DND-41 (cell line): ENCODE results near the gene GRM5.

ENCODE experiments used
- EZH2 ChIP-seq: IDR thresholded peaks from 3 replicates; pipeline ENCODE4 v1.6.1; 2012; ENCODE audit warnings: borderline replicate concordance, low read depth, mild to moderate bottlenecking, moderate library complexity, low read length, inconsistent platforms; ENCODE audit not compliant: severe bottlenecking
- TF ChIP-seq, protein P1 (sequence below): IDR thresholded peaks from 2 replicates; pipeline ENCODE4 v1.5.1; 2012; ENCODE audit warnings: borderline replicate concordance, low read length, moderate library complexity, mild to moderate bottlenecking; ENCODE audit not compliant: poor library complexity, severe bottlenecking; ENCODE audit errors: extremely low read depth

DNA sequence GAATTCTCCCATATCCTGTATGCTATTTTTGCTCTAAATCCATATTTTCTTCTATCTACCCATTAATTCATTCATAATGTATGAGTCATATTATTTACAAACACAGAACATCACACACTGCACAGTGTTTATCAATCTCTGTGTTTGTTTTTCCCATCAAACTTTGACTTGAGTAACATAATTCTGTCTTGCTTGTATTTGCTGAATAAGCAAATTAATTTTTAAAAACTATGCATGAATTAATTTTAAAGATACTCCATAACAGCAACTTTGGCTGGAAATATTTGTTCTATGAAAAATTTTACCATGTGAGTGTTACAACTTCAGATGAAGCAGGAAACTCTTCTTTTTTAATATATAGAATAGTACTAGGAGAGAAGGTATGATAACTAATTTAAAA lies 275.6 kb downstream of the GRM5 start:
- no peak for TF ChIP-seq EZH2
- TF ChIP-seq, protein P1, sequence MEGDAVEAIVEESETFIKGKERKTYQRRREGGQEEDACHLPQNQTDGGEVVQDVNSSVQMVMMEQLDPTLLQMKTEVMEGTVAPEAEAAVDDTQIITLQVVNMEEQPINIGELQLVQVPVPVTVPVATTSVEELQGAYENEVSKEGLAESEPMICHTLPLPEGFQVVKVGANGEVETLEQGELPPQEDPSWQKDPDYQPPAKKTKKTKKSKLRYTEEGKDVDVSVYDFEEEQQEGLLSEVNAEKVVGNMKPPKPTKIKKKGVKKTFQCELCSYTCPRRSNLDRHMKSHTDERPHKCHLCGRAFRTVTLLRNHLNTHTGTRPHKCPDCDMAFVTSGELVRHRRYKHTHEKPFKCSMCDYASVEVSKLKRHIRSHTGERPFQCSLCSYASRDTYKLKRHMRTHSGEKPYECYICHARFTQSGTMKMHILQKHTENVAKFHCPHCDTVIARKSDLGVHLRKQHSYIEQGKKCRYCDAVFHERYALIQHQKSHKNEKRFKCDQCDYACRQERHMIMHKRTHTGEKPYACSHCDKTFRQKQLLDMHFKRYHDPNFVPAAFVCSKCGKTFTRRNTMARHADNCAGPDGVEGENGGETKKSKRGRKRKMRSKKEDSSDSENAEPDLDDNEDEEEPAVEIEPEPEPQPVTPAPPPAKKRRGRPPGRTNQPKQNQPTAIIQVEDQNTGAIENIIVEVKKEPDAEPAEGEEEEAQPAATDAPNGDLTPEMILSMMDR, result no peak
